Esophagus squamous epithelium (tissue), 4 donors: ENCODE measurements around the gene NOX3.

Source experiments
- CTCF ChIP-seq, 6 experiments: fragments of 450-650 bp in 4 of 6; fragments of 200-600 bp in 2 of 6; sonication (generic) in 2 of 6; IDR thresholded peaks; one replicate each; pipeline ENCODE4 v1.5.1; 2016 to 2019; ENCODE audit warnings: antibody characterized with exemption in 6 of 6, mild to moderate bottlenecking in 4 of 6, moderate library complexity in 4 of 6
- POLR2A ChIP-seq, 4 donors: fragments of 450-650 bp; IDR thresholded peaks; one replicate each; pipeline ENCODE4 v1.6.1; 2017; ENCODE audit warnings: antibody characterized with exemption in 4 of 4, mild to moderate bottlenecking in 4 of 4, moderate library complexity in 3 of 4

- TF ChIP-seq CTCF (IDR thresholded peaks at IDR 0.05): no peak
- no peak for TF ChIP-seq POLR2A (IDR thresholded peaks at IDR 0.05)
Observed at GRCh38 chr6:155450240-155450581, 5.4 kb downstream of the NOX3 start.
